GM12878 (cell line): ENCODE data around the gene TMPRSS13. TPM values are rescaled to one million over a fixed set of nuclear protein-coding genes. Genes with fewer than 3 reads are reported as not detected.

Source experiments
- ATAC-seq: fragments of 200-7000 bp; cut with Tn5 transposase; 3 replicates; pipeline ENCODE4 v1.9.1; 2020; ENCODE audit warnings: mild to moderate bottlenecking, moderate library complexity
- BruUV-seq: library from RNA; stranded (reverse); fragments of 400-500 nt; replicated peaks from 2 replicates; lab custom pipeline; 2021; lab: Mats Ljungman, UMichigan
- CTCF ChIA-PET: fragments of 300-600 bp; sonication (Branson Sonifier 250); formaldehyde crosslinking; extraction: SDS; loops from one replicate; lab custom pipeline; 2021; ENCODE audit warnings: inconsistent platforms; lab: Yijun Ruan, JAX
- POLR2A ChIA-PET: fragments of 350-600 bp; formaldehyde crosslinking; extraction: SDS; loops from one replicate; lab custom pipeline; 2021; ENCODE audit warnings: inconsistent platforms; lab: Charles Lee
- RAD21 ChIA-PET: fragments of 300-600 bp; sonication (Branson Sonifier 250); formaldehyde crosslinking; loops from one replicate; lab custom pipeline; 2023; ENCODE audit warnings: antibody characterized with exemption; ENCODE audit not compliant: unreplicated experiment; lab: Charles Lee
- SMC1A ChIA-PET: fragments of 300-600 bp; sonication (Branson Sonifier 250); formaldehyde crosslinking; loops from one replicate; lab custom pipeline; 2023; ENCODE audit not compliant: unreplicated experiment, uncharacterized antibody; lab: Charles Lee
- DNase-seq: peaks from one replicate; pipeline ENCODE4 v3.0.0-alpha.2; 2011; ENCODE audit warnings: low read depth, low spot score
- FAIRE-seq: peaks from 3 replicates; lab custom pipeline; 2011; peaks lifted over from hg19 to GRCh38; lab: Jason Lieb, UNC
- H2AFZ ChIP-seq: 2 replicates; pipeline ENCODE4 v1.6.0; 2011; ENCODE audit warnings: low read depth, low read length, control low read depth; ENCODE audit not compliant: control insufficient read depth
- H3K27ac ChIP-seq: 2 replicates; pipeline ENCODE4 v1.5.1; 2011; ENCODE audit warnings: control low read depth; ENCODE audit not compliant: control insufficient read depth, insufficient read depth
- H3K27me3 ChIP-seq, 2 experiments: replicated peaks in 1 of 2; 2 replicates each; pipeline versions ENCODE4 v1.6.0 to v1.6.1; 2011; ENCODE audit warnings: low read length in 1 of 2; ENCODE audit not compliant: control insufficient read depth in 2 of 2, insufficient read depth in 2 of 2
- H3K36me3 ChIP-seq, 2 experiments: 2 replicates each; pipeline ENCODE4 v1.5.1; 2011; ENCODE audit warnings: low read length in 1 of 2; ENCODE audit not compliant: control insufficient read depth in 2 of 2, insufficient read depth in 2 of 2
- H3K4me1 ChIP-seq: 2 replicates; pipeline ENCODE4 v1.6.1; 2011; ENCODE audit warnings: mild to moderate bottlenecking, low read length, moderate library complexity, mixed read lengths; ENCODE audit not compliant: control insufficient read depth, insufficient read depth
- H3K4me2 ChIP-seq: 2 replicates; pipeline ENCODE4 v1.6.0; 2011; ENCODE audit warnings: control low read depth; ENCODE audit not compliant: control insufficient read depth, insufficient read depth
- H3K4me3 ChIP-seq: fragments of 200-600 bp; sonication (generic); 2 replicates; pipeline ENCODE4 v1.5.1; 2016
- H3K79me2 ChIP-seq: 2 replicates; pipeline ENCODE4 v1.6.0; 2011; ENCODE audit warnings: low read length; ENCODE audit not compliant: control insufficient read depth, insufficient read depth
- H3K9ac ChIP-seq: 2 replicates; pipeline ENCODE4 v1.8.0; 2011; ENCODE audit warnings: low read length, control low read depth, mixed read lengths; ENCODE audit not compliant: control insufficient read depth, insufficient read depth
- H3K9me3 ChIP-seq: replicated peaks from 3 replicates; pipeline ENCODE4 v1.5.1; 2011; ENCODE audit warnings: mild to moderate bottlenecking, low read length; ENCODE audit not compliant: control insufficient read depth, insufficient read depth
- H4K20me1 ChIP-seq: 2 replicates; pipeline ENCODE4 v1.6.0; 2011; ENCODE audit not compliant: control insufficient read depth, insufficient read depth
- CHD1 ChIP-seq: IDR thresholded peaks from 2 replicates; pipeline ENCODE4 v1.6.1; 2012; ENCODE audit warnings: low read depth, low read length, improper control_type of control experiment
- CHD2 ChIP-seq: IDR thresholded peaks from 2 replicates; pipeline ENCODE4 v1.6.1; 2011; ENCODE audit warnings: low read depth, low read length, improper control_type of control experiment, borderline replicate concordance
- CHD4 ChIP-seq: fragments of 200-600 bp; sonication (generic); IDR thresholded peaks from 2 replicates; pipeline ENCODE4 v1.6.1; 2016; ENCODE audit warnings: mild to moderate bottlenecking
- ESRRA ChIP-seq: IDR thresholded peaks from 2 replicates; pipeline ENCODE4 v1.6.1; 2012; ENCODE audit warnings: mild to moderate bottlenecking, low read length, improper control_type of control experiment
- MXI1 ChIP-seq: fragments of 150-350 bp; IDR thresholded peaks from 2 replicates; pipeline ENCODE4 v1.6.1; 2011; ENCODE audit warnings: low read depth, mild to moderate bottlenecking, inconsistent platforms, low read length, improper control_type of control experiment
- NFIC ChIP-seq: IDR thresholded peaks from 2 replicates; pipeline ENCODE4 v1.6.1; 2012; ENCODE audit warnings: low read depth, mild to moderate bottlenecking, inconsistent platforms, low read length, moderate library complexity
- NFYA ChIP-seq: IDR thresholded peaks from 2 replicates; pipeline ENCODE4 v1.6.1; 2011; ENCODE audit warnings: low read depth, mild to moderate bottlenecking, low read length, improper control_type of control experiment, borderline replicate concordance
- NR2C2 ChIP-seq: IDR thresholded peaks from 2 replicates; pipeline ENCODE4 v1.6.1; 2011; ENCODE audit warnings: borderline replicate concordance, low read depth; ENCODE audit not compliant: control insufficient read depth, insufficient read length
- POLR2A ChIP-seq: IDR thresholded peaks from 2 replicates; pipeline ENCODE4 v1.6.1; 2011; ENCODE audit warnings: low read depth, mild to moderate bottlenecking, low read length
- SMAD1 ChIP-seq: fragments of 450-650 bp; IDR thresholded peaks from 2 replicates; pipeline ENCODE4 v1.6.1; 2018; ENCODE audit warnings: mild to moderate bottlenecking, low read depth; ENCODE audit not compliant: partially characterized antibody
- STAT1 ChIP-seq: fragments of 450-650 bp; conservative IDR thresholded peaks from 2 replicates; pipeline ENCODE4 v1.6.1; 2014; ENCODE audit warnings: antibody characterized with exemption, mild to moderate bottlenecking
- WGBS: methylation state at CpG from one replicate; pipeline ENCODE4 v1.1.6; 2016; ENCODE audit warnings: low lambda C conversion rate; ENCODE audit not compliant: insufficient replicate concordance, insufficient coverage; ENCODE audit errors: missing lambda C conversion rate; 5-methylcytosine and 5-hydroxymethylcytosine counted together
- in situ Hi-C: fragments of 300-500 bp; cut with MboI; formaldehyde crosslinking; loops from 9 replicates; pipeline ENCODE4 v1.14.3; 2018; ENCODE audit warnings: mixed read lengths
- intact Hi-C: fragments of 100-400 bp; cut with micrococcal nuclease; formaldehyde crosslinking; loops from one replicate; pipeline ENCODE4 v1.14.2; 2022; ENCODE audit not compliant: unreplicated experiment
- polyA plus RNA-seq, 11 experiments: library from polyadenylated mRNA; depleted of rRNA in 4 of 11; unstranded in 6 of 11; stranded (reverse) in 5 of 11; fragments of >200 nt; fragmentation: Nextera tagmentation in 4 of 11; fragmentation: Illumina TruSeq in 1 of 11; extraction: Ambion mirVana in 4 of 11; extraction: Trizol in 1 of 11; gene quantifications; 1 replicate in 1 of 11; 2 replicates in 10 of 11; pipeline versions ENCODE4 v1.2.1 to v1.2.3, GENCODE V29; 2011 to 2016; ENCODE audit warnings: inconsistent platforms in 2 of 11, missing spikeins in 2 of 11, low read depth in 1 of 11
- total RNA-seq, 4 experiments: library from RNA; depleted of rRNA in 3 of 4; stranded (reverse); fragments of >200 nt in 3 of 4; fragmentation: Illumina TruSeq in 1 of 4; extraction: Trizol in 1 of 4; gene quantifications; 2 replicates each; pipeline versions ENCODE4 v1.2.1 to v1.2.3, GENCODE V29; 2013 to 2021
- TF ChIP-seq, protein P1 (sequence below): fragments of 450-650 bp; formaldehyde crosslinking; IDR thresholded peaks from 2 replicates; pipeline ENCODE4 v1.4.0; 2022; ENCODE audit warnings: mild to moderate bottlenecking, moderate library complexity
- TF ChIP-seq, protein P2 (sequence below): IDR thresholded peaks from 2 replicates; pipeline ENCODE4 v1.6.1; 2012; ENCODE audit warnings: mild to moderate bottlenecking, low read depth, low read length
- TF ChIP-seq, protein P3 (sequence below): IDR thresholded peaks from 2 replicates; pipeline ENCODE4 v1.6.1; 2012; ENCODE audit warnings: low read depth, low read length, improper control_type of control experiment

TMPRSS13 gene
- total and polyA plus RNA-seq, 10 of the 15 experiments (the other 5 are each of a cell fraction or from before 2014, with no cell fraction given): 0.05 to 0.50 (median 0.26) TPM; not detected in 2

- ChIA-PET RAD21 (interaction anchor here (1.4 kb wide), 1 partner anchor 78 kb away, joined by 5 read pairs; no protein-coding TSS in a partner anchor), SMC1A (interaction anchor here (1.0 to 6.4 kb wide), 4 partner anchors 9 to 94 kb away, joined by 3 to 29 read pairs (median 4); no protein-coding TSS in a partner anchor), CTCF (interaction anchor here (0.9 to 5.8 kb wide), 5 partner anchors 45 to 94 kb away, joined by 3 to 32 read pairs (median 10); no protein-coding TSS in a partner anchor), POLR2A (interaction anchor here (0.6 kb wide), 2 partner anchors 93 to 917 kb away, joined by 3 to 4 read pairs; no protein-coding TSS in a partner anchor)
- Histone ChIP-seq H3K36me3 (no peaks in the 10 kb centered on the region), H3K9ac (no peak overlapping the region), H3K4me3 (no peak overlapping the region), H3K4me1 (peaks cover 4% of the 10 kb centered on the region), H3K4me2 (no peak overlapping the region), H2AFZ (no peak overlapping the region), H3K27me3 (no peaks in the 10 kb centered on the region), H3K9me3 (no peaks in the 10 kb centered on the region), H4K20me1 (no peaks in the 10 kb centered on the region), H3K79me2 (no peaks in the 10 kb centered on the region), H3K27ac (no peak overlapping the region)
- 57% methylated on average over 9 of the region's 9 CpGs for WGBS
- DNase-seq (no peak), ATAC-seq (no peak), FAIRE-seq (no peak)
- intact Hi-C loops (no loop called here), in situ Hi-C loops (no loop called here)
- no TSS peak for BruUV-seq
- TF ChIP-seq NFYA (no peak), NR2C2 (no peak), NFIC (no peak), CHD2 (no peak), CHD4 (no peak), POLR2A (no peak), STAT1 (no peak), SMAD1 (no peak), CHD1 (no peak), ESRRA (no peak), MXI1 (no peak)
- TF ChIP-seq, protein P1, sequence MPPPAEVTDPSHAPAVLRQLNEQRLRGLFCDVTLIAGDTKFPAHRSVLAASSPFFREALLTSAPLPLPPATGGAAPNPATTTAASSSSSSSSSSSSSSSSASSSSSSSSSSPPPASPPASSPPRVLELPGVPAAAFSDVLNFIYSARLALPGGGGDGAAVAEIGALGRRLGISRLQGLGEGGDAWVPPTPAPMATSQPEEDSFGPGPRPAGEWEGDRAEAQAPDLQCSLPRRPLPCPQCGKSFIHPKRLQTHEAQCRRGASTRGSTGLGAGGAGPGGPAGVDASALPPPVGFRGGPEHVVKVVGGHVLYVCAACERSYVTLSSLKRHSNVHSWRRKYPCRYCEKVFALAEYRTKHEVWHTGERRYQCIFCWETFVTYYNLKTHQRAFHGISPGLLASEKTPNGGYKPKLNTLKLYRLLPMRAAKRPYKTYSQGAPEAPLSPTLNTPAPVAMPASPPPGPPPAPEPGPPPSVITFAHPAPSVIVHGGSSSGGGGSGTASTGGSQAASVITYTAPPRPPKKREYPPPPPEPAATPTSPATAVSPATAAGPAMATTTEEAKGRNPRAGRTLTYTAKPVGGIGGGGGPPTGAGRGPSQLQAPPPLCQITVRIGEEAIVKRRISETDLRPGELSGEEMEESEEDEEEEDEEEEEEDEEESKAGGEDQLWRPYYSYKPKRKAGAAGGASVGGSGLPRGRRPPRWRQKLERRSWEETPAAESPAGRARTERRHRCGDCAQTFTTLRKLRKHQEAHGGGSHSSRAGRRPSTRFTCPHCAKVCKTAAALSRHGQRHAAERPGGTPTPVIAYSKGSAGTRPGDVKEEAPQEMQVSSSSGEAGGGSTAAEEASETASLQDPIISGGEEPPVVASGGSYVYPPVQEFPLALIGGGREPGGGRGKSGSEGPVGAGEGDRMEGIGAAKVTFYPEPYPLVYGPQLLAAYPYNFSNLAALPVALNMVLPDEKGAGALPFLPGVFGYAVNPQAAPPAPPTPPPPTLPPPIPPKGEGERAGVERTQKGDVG (CRISPR knock-in tag): no peak
- TF ChIP-seq, protein P2, sequence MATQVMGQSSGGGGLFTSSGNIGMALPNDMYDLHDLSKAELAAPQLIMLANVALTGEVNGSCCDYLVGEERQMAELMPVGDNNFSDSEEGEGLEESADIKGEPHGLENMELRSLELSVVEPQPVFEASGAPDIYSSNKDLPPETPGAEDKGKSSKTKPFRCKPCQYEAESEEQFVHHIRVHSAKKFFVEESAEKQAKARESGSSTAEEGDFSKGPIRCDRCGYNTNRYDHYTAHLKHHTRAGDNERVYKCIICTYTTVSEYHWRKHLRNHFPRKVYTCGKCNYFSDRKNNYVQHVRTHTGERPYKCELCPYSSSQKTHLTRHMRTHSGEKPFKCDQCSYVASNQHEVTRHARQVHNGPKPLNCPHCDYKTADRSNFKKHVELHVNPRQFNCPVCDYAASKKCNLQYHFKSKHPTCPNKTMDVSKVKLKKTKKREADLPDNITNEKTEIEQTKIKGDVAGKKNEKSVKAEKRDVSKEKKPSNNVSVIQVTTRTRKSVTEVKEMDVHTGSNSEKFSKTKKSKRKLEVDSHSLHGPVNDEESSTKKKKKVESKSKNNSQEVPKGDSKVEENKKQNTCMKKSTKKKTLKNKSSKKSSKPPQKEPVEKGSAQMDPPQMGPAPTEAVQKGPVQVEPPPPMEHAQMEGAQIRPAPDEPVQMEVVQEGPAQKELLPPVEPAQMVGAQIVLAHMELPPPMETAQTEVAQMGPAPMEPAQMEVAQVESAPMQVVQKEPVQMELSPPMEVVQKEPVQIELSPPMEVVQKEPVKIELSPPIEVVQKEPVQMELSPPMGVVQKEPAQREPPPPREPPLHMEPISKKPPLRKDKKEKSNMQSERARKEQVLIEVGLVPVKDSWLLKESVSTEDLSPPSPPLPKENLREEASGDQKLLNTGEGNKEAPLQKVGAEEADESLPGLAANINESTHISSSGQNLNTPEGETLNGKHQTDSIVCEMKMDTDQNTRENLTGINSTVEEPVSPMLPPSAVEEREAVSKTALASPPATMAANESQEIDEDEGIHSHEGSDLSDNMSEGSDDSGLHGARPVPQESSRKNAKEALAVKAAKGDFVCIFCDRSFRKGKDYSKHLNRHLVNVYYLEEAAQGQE: no peak
- TF ChIP-seq, protein P3, sequence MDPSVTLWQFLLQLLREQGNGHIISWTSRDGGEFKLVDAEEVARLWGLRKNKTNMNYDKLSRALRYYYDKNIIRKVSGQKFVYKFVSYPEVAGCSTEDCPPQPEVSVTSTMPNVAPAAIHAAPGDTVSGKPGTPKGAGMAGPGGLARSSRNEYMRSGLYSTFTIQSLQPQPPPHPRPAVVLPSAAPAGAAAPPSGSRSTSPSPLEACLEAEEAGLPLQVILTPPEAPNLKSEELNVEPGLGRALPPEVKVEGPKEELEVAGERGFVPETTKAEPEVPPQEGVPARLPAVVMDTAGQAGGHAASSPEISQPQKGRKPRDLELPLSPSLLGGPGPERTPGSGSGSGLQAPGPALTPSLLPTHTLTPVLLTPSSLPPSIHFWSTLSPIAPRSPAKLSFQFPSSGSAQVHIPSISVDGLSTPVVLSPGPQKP: no peak
Measured at GRCh38 chr11:117901601-117902000, 27.6 kb downstream of the TMPRSS13 start.
